Neuronal stem cell (in vitro differentiated cells): Measurements from ENCODE around the gene MBOAT7.

ENCODE experiments used
- DNase-seq: peaks from one replicate; pipeline ENCODE4 v3.0.0-alpha.2; 2013; ENCODE audit warnings: low spot score
- H2AFZ ChIP-seq: one replicate; pipeline ENCODE4 v1.6.1; 2013; ENCODE audit warnings: mild to moderate bottlenecking, low read length, inconsistent platforms
- H2AK5ac ChIP-seq: 2 replicates; pipeline ENCODE4 v1.6.1; 2013; ENCODE audit warnings: low read depth, mild to moderate bottlenecking, inconsistent platforms, low read length, moderate library complexity, mixed read lengths
- H2BK120ac ChIP-seq: 2 replicates; pipeline ENCODE4 v1.6.1; 2013; ENCODE audit warnings: low read depth, mild to moderate bottlenecking, inconsistent platforms, low read length, moderate library complexity, mixed read lengths
- H2BK12ac ChIP-seq: one replicate; pipeline ENCODE4 v1.6.1; 2013; ENCODE audit warnings: low read length, inconsistent platforms
- H2BK15ac ChIP-seq: 2 replicates; pipeline ENCODE4 v1.6.1; 2013; ENCODE audit warnings: mild to moderate bottlenecking, low read length, inconsistent platforms, mixed read lengths
- H2BK5ac ChIP-seq: one replicate; pipeline ENCODE4 v1.6.1; 2013; ENCODE audit warnings: inconsistent platforms, mild to moderate bottlenecking, low read length, moderate library complexity
- H3K14ac ChIP-seq: one replicate; pipeline ENCODE4 v1.6.1; 2013; ENCODE audit warnings: low read length, inconsistent platforms
- H3K18ac ChIP-seq: 2 replicates; pipeline ENCODE4 v1.6.1; 2013; ENCODE audit warnings: low read length, inconsistent platforms
- H3K23ac ChIP-seq: 2 replicates; pipeline ENCODE4 v1.6.1; 2013; ENCODE audit warnings: low read depth, mild to moderate bottlenecking, mixed read lengths, low read length, inconsistent platforms; ENCODE audit not compliant: poor library complexity
- H3K27ac ChIP-seq: replicated peaks from 3 replicates; pipeline ENCODE4 v1.5.1; 2013; ENCODE audit warnings: low read length, inconsistent platforms
- H3K27me3 ChIP-seq, 3 experiments: 2 replicates each; pipeline ENCODE4 v1.6.1; 2013; ENCODE audit warnings: low read length in 3 of 3, mild to moderate bottlenecking in 2 of 3, inconsistent platforms in 1 of 3, low read depth in 1 of 3, mixed read lengths in 1 of 3, moderate library complexity in 1 of 3; ENCODE audit not compliant: control insufficient read depth in 3 of 3, insufficient read depth in 3 of 3
- H3K36me3 ChIP-seq, 2 donors: replicated peaks in 1 of 2; 2 replicates each; pipeline ENCODE4 v1.6.1; 2013; ENCODE audit warnings: low read length in 2 of 2; ENCODE audit not compliant: control insufficient read depth in 2 of 2, insufficient read depth in 2 of 2
- H3K4ac ChIP-seq: 2 replicates; pipeline ENCODE4 v1.6.1; 2013; ENCODE audit warnings: inconsistent platforms, mild to moderate bottlenecking, low read length, moderate library complexity
- H3K4me1 ChIP-seq, 2 donors: 1 replicate in 1 of 2; 2 replicates in 1 of 2; pipeline ENCODE4 v1.6.1; 2013; ENCODE audit warnings: low read length in 2 of 2, low read depth in 1 of 2; ENCODE audit not compliant: control insufficient read depth in 2 of 2, insufficient read depth in 1 of 2
- H3K4me2 ChIP-seq: one replicate; pipeline ENCODE4 v1.6.1; 2013; ENCODE audit warnings: mild to moderate bottlenecking, low read length, inconsistent platforms; ENCODE audit not compliant: insufficient read depth, poor library complexity, severe bottlenecking
- H3K4me3 ChIP-seq, 2 donors: 2 replicates each; pipeline ENCODE4 v1.5.1; 2013; ENCODE audit warnings: low read length in 2 of 2, mild to moderate bottlenecking in 2 of 2, inconsistent platforms in 1 of 2, moderate library complexity in 1 of 2
- H3K79me1 ChIP-seq: one replicate; pipeline ENCODE4 v1.6.1; 2013; ENCODE audit warnings: low read depth, mild to moderate bottlenecking, inconsistent platforms, low read length, moderate library complexity
- H3K9ac ChIP-seq: one replicate; pipeline ENCODE4 v1.6.1; 2013; ENCODE audit warnings: mild to moderate bottlenecking, low read depth, low read length, inconsistent platforms; ENCODE audit not compliant: poor library complexity
- H3K9me3 ChIP-seq, 2 donors: replicated peaks in 1 of 2; 2 replicates each; pipeline versions ENCODE3 to v1.6.1; 2013; ENCODE audit warnings: low read length in 2 of 2, mild to moderate bottlenecking in 2 of 2, inconsistent platforms in 1 of 2, low read depth in 1 of 2, mixed read lengths in 1 of 2, moderate library complexity in 1 of 2; ENCODE audit not compliant: control insufficient read depth in 2 of 2, insufficient read depth in 1 of 2
- H4K8ac ChIP-seq: one replicate; pipeline ENCODE4 v1.6.1; 2013; ENCODE audit warnings: low read depth, mild to moderate bottlenecking, inconsistent platforms, low read length, moderate library complexity
- H4K91ac ChIP-seq: one replicate; pipeline ENCODE4 v1.6.1; 2013; ENCODE audit warnings: low read length, low read depth, mild to moderate bottlenecking, inconsistent platforms; ENCODE audit not compliant: poor library complexity
- WGBS, 2 donors: extraction: QIAGEN DNeasy Blood & Tissue Kit; methylation state at CpG; one replicate each; pipeline ENCODE4 v1.1.7; 2013; ENCODE audit warnings: missing lambda C conversion rate in 2 of 2, mixed read lengths in 1 of 2; ENCODE audit not compliant: insufficient read length in 2 of 2, insufficient replicate concordance in 1 of 2; ENCODE audit errors: extremely low coverage in 2 of 2; 5-methylcytosine and 5-hydroxymethylcytosine counted together

MBOAT7 gene

GRCh38 chr19:54152267-54152666 is 37.1 kb downstream of the MBOAT7 start:
- no peak overlapping the region for H3K23ac ChIP-seq
- no peak overlapping the region for H2AFZ ChIP-seq
- H3K9me3 ChIP-seq: no peaks in the 10 kb centered on the region
- H3K9ac ChIP-seq: no peak overlapping the region
- H2BK12ac ChIP-seq: no peak overlapping the region
- no peak overlapping the region for H3K4me2 ChIP-seq
- H3K27ac ChIP-seq: no peak overlapping the region
- H3K4me3 ChIP-seq: peak overlapping the region in 1 of 2 donors; percentile 50
- H2BK120ac ChIP-seq: no peak overlapping the region
- H3K4me1 ChIP-seq: no peaks in the 10 kb centered on the region
- no peak overlapping the region for H4K8ac ChIP-seq
- no peak overlapping the region for H2BK15ac ChIP-seq
- no peak overlapping the region for H2BK5ac ChIP-seq
- H3K18ac ChIP-seq: no peak overlapping the region
- H3K27me3 ChIP-seq: no peaks in the 10 kb centered on the region
- H3K4ac ChIP-seq: no peak overlapping the region
- H4K91ac ChIP-seq: no peak overlapping the region
- peaks cover 78 to 97% of the 10 kb centered on the region in 2 donors for H3K36me3 ChIP-seq
- no peak overlapping the region for H2AK5ac ChIP-seq
- DNase-seq: no peak
- peaks cover 5% of the 10 kb centered on the region for H3K79me1 ChIP-seq
- no CpG with 5 or more reads among the region's 12 CpGs for WGBS, 2 donors
- H3K14ac ChIP-seq: no peak overlapping the region

GRCh38 chr19:54151362-54152035 is 37.9 kb downstream of the MBOAT7 start:
- Histone ChIP-seq H2AK5ac (no peak overlapping the region), H3K18ac (no peak overlapping the region), H3K4me2 (no peak overlapping the region), H3K4ac (no peak overlapping the region), H4K91ac (no peak overlapping the region), H3K36me3 (peaks cover 80 to 97% of the 10 kb centered on the region in 2 donors), H3K14ac (no peak overlapping the region), H2BK5ac (peak overlapping the region; percentile 39), H4K8ac (no peak overlapping the region), H3K27ac (no peak overlapping the region), H3K9ac (no peak overlapping the region), H2BK15ac (no peak overlapping the region), H3K4me3 (no peak overlapping the region), H3K9me3 (no peaks in the 10 kb centered on the region), H3K27me3 (no peaks in the 10 kb centered on the region), H2AFZ (no peak overlapping the region), H3K23ac (no peak overlapping the region), H3K79me1 (peaks cover 7% of the 10 kb centered on the region), H2BK12ac (no peak overlapping the region), H3K4me1 (no peaks in the 10 kb centered on the region), H2BK120ac (no peak overlapping the region)
- WGBS, 2 donors: no CpG with 5 or more reads among the region's 23 CpGs
- DNase-seq: no peak

DNA sequence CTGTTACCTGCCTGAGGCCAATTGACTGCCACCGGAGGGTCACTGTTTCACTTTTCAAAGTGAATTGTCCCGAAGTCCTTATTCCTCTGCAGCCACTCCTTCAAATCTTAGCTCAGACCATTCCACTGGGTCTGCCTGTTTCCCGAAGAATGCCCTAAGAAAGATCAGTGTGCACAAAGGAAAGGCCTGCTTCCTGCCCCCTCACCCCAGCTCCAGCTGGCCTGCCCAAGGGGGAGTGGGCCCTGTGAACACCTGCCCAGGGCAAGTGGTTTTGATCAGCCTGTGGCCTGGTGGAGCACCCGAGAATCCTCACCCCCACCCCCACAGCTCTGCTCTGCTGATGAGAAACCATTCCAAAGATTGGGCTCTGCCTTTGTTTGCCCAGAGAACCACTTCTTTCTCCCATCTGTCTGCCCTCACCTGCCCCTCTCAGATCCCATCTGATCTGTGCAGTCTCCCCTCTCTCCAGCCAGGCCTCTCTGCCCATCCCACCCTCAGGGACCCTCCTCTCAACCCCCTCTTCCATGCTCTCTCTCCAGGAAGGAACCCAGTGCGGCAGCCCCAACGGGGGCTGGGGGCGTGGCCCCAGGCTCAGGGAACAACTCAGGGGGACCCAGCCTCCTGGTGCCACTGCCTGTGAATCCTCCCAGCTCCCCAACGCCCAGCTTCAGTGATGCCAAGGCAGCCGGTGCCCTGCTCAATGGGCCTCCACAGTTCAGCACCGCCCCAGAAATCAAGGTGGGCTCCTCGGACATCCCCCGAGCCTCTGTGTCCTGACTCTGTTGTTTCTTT is 40.2 kb downstream of the MBOAT7 start:
- no peak overlapping the region for H3K4me3 ChIP-seq
- no peaks in the 10 kb centered on the region for H3K9me3 ChIP-seq
- no peak overlapping the region for H2BK12ac ChIP-seq
- H2AK5ac ChIP-seq: no peak overlapping the region
- H2BK15ac ChIP-seq: no peak overlapping the region
- no peak overlapping the region for H3K18ac ChIP-seq
- no peak for DNase-seq
- H3K27ac ChIP-seq: no peak overlapping the region
- WGBS, 2 donors: no CpG with 5 or more reads among the region's 12 CpGs
- no peaks in the 10 kb centered on the region for H3K4me1 ChIP-seq
- peak overlapping the region; percentile 24 for H2BK5ac ChIP-seq
- no peak overlapping the region for H4K91ac ChIP-seq
- no peak overlapping the region for H2BK120ac ChIP-seq
- no peak overlapping the region for H3K14ac ChIP-seq
- H3K79me1 ChIP-seq: peaks cover 9% of the 10 kb centered on the region
- H3K23ac ChIP-seq: no peak overlapping the region
- H3K27me3 ChIP-seq: no peaks in the 10 kb centered on the region
- no peak overlapping the region for H3K4ac ChIP-seq
- no peak overlapping the region for H2AFZ ChIP-seq
- H4K8ac ChIP-seq: no peak overlapping the region
- no peak overlapping the region for H3K9ac ChIP-seq
- no peak overlapping the region for H3K4me2 ChIP-seq
- peaks cover 89 to 98% of the 10 kb centered on the region in 2 donors for H3K36me3 ChIP-seq

- Histone ChIP-seq H3K4ac (no peak overlapping the region), H3K4me2 (no peak overlapping the region), H3K36me3 (peaks cover 89 to 98% of the 10 kb centered on the region in 2 donors), H2BK120ac (no peak overlapping the region), H3K27me3 (no peaks in the 10 kb centered on the region), H3K79me1 (peaks cover 12% of the 10 kb centered on the region), H3K27ac (no peak overlapping the region), H2BK15ac (no peak overlapping the region), H2BK5ac (peak overlapping the region; percentile 24), H3K18ac (no peak overlapping the region), H3K4me1 (no peaks in the 10 kb centered on the region), H3K14ac (no peak overlapping the region), H2AK5ac (no peak overlapping the region), H3K9me3 (no peaks in the 10 kb centered on the region), H4K91ac (no peak overlapping the region), H3K9ac (no peak overlapping the region), H2BK12ac (no peak overlapping the region), H3K4me3 (no peak overlapping the region), H2AFZ (no peak overlapping the region), H3K23ac (no peak overlapping the region), H4K8ac (no peak overlapping the region)
- no peak for DNase-seq
- WGBS, 2 donors: no CpG with 5 or more reads among the region's 19 CpGs
These were observed 41.2 kb downstream of the MBOAT7 start for GRCh38 chr19:54148158-54148557.
